GM21723 (cell line): ENCODE data around the gene OSM.

Experiments used
- ATAC-seq: cut with Tn5 transposase; IDR thresholded peaks from one replicate; pipeline ENCODE4 v1.9.1; 2021; ENCODE audit warnings: mild to moderate bottlenecking, moderate library complexity; ENCODE audit not compliant: unreplicated experiment

Gene OSM

DNA sequence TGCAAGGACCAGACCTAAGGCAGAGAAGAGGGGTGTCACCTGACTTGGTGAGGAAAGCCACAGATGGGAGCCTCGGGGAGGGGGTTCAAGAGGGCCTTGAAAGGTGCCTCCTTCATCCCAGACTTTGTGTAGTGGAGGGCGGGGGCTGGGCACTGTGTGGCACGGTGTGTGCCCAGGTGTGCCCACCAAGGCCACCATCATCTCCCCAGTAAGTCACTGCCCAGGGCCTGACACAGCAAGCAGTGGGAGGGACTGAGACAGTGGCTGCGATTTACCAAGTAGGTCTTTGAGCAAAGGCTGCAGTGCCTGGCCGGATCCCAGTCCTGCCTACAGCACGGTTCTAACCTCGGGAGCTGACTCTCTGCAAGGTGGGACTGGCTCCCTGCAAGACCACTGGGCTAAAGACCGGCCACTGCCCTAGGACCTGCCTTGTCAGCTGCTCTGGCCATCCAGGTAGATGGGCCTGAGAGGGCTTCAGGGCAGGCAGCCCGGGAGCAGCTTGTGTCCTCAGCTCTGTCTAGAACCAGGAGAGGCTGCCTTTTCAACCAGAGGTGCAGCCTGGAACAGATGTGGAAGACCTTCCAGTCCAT is 1.4 kb downstream of the OSM start:
- ATAC-seq: no peak

DNA sequence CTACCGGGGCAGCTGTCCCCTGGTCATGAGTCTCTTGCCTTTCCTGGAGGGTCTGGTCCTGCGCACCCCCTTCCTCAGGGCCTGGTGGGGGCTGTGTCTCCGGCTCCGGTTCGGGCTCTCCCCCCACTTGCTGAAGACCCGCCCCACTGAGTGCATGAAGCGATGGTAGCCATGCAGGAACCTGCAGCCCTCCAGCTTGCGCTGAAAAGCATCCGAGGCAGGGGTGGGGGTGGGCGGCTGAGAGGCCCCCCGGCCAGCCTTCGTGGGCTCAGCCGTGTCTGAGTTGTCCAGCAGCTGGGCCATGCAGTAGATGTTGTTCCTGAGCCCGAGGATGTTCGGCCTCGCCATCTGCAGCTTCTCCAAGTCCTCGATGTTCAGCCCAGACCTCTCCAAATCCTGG is 2.8 kb downstream of the OSM start:
- ATAC-seq: no peak

DNA sequence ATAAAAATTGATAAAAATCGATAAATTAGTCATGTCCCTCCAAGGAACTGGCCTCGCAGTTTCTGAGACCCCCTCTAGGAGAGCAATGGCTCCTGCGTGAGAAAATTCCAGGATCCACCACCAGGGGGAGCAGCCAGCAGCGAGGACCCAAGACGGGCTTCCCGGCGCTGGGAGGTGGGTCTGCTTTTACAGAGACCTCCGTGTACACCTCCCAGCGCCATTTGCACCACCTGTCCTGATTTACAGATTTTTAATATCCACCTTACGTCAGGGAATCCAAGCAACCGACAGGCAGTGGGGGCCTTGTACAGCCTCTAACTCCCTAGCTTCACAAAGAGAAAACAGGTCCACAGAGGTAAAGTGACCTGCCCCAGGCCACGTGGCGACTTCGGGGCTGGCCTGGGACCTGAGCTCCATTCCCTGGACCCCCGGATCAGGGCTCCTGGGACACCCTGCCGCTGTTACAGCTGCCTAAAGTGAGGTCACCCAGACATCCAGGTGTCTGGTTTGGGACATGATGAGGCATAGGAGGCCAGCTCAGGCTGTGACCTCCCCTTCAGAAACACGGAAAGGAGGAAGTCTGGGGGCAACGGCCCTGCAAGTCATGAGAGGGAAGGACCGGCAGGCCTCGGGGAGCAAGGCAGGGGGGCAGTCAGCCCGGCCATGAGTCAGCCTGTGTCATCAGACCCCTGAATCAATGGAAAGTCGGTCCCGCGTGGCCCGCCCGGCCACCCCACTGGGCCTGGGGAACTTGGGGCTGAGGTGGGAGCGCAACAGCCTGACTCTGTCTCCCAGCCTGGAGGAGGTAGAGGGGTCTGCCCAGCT is 3.5 kb downstream of the OSM start:
- ATAC-seq: no peak

DNA sequence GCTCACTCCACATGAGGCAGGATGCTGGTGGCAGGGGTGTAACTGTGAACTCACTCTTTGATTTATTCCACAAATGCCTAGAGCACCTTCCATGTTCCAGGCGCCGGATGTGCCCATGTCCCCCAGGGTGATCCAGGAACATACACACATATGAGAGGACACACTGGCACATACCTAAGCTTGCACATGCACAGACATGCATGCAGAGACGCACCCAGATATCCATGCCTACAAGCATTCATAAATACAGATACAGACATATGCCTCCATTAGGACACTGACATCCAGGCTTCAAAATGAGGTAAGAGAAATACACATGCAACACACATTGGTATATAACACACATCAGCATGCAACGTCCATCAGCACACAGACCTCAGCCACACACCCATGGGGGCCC is 4.5 kb downstream of the OSM start:
- ATAC-seq: no peak

DNA sequence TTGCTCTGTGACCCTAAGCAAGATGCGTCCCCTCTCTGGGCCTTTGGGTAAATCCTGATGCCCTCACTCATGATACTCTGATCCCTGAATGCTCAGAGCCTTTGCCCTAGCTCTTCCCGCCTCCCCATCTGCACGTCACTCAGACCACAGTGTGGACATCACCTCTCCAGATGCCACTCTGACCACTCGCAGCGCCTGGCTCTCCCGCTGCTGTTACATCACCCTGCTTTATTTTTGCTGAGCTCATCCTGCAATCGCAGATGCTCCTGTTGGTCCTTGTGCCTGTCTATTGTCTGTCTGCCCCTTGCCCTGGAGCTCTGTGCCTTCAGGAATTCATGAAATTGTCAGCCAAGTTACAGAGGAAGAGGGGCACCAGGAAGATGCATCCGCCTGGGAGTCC is 5.5 kb downstream of the OSM start:
- no peak for ATAC-seq

DNA sequence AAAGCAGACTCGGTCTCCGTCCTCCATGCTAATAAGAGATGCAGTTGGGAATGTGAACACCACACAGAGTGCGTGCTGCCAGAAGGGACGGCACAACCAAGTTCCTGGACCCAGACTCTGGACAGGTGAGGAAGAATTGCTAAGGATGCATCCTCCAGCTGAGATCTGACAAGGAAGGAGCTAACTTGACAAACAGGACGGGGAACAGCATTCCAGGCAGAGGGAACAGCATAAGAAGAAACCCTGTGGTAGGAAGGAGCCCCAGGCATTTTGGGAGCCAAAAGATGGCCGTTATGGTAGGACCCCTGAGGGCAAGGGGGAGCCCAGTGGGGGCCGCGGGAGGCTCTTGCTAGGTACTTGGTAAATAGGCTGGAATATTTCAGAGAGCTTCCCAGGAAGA is 6.0 kb downstream of the OSM start:
- ATAC-seq: no peak

DNA sequence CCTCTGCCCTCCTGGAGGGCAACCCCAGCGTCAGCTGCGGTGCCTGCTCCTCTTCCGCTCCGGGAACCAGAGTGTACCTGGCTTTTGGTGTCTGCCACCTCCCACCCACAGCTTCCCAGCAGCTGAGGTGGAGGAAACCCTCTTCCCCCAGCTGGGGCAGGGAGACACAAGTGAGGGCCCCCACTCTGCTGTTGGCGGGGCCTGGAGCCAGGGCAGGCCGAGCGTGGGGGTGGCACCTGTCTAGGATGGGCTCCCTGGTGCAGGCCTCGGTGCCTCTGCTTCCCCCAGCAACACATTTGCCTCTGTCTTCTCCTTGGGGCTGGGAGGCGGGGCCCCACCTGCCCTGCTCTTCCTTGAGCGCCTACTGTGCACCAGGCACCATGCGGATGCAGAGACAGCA is 6.4 kb downstream of the OSM start:
- ATAC-seq: no peak

DNA sequence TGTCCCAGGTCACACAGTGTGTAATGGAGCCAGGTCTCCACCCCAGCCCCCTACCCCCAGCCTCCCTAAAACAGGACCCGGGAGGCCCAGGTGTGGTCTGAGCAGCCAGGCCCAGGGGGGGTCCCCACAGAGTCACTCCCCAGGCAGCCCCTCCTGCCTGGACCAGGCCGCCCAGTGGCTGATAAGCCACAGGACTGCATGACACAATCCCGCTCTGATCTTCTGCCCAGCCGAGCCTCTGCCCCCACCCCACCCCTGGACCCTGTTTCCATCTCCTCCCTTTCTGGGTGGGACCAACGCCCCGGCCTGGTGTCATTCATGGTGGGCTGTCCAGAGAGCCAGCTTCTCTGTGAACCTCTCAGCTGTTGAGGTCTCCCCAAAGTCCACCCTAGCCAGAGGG is 12.3 kb downstream of the OSM start:
- no peak for ATAC-seq

DNA sequence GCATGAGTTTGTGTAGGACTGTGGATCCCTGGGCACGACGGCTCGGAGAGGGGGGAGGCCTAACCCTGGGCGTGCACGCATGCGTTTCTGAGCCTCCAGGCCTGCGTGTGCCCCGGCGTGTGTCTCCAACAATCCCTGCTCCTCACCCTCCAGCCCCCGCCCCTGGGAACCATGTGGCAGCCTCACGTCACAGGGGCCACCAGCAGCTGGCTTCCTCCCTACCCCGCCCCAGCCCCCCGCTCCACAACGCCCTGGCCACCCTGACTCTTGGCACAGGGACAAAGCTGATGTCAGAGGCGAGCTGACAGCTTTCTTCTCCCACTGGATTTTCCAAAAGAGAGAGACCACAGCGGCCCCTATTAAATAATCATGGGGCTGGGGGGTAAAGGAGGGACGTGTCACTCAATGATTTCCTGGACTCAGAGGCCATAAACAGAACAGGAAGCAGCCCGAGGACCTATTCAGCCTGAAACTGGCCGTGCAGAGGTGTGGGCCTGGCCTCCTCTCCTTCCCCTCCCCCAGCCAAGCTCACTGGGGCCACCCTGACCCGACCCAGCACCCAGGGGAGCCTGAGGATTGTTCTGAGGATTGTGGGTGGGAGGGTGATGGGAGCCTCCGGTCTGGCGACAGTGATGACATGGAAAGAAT is 13.3 kb downstream of the OSM start:
- no peak for ATAC-seq

DNA sequence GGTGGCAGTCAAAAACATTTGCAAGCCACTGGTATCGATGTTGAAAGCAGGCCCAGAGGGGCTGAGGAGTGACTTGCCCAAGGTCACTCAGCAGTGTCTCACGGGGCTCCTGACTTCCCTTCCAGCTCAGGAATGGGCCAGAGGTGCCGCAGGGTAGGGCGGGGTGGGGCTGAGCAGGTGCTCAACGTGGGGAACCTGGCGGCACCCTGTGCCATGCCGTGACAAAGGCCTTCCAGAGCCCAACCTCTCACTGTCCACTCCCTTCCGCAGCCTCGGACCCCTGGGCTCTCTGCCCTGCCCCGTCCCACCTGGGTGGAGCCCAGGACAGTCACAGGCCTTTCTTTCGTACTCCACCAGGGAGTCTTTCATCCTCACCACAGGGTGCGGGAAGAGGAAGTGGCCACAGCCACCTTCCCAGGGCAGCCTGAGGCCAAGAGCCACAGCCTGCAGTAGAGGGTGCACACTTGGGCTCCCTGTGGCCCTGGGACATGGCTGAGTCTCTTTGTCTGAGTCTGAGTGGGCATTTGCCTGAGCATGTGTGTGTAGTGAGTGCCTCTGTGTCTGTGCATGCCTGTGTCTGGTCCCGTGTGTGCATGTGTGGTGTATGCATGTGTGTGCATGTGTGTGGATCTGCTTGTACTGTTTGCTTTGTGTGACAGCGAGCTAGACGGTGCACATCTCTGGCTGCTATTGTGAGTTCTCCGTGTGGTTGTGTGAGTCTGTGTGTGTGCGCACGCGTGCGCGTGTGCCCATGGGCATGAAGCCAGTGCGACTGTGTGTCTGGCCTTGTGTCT is 14.0 kb downstream of the OSM start:
- no peak for ATAC-seq

DNA sequence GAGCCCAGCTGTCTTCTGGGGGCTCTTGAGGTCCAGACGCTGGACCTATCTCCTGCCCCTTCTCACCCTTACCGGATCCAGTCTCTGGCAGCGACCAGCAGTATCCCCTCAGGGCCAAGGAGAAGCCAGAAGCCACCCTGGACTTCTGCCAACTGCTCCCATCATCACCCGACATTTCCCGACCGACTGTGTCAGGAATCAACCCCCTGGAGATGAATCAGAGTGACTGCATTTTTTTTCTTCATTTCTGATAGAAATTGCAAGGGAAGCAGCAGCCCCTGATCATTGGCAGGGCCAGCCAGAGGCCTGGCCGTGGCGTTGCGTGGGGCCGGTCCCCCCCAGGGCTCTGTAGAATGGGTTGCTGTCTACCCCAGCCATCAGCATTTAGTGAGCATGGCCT is 14.9 kb downstream of the OSM start:
- ATAC-seq: no peak

DNA sequence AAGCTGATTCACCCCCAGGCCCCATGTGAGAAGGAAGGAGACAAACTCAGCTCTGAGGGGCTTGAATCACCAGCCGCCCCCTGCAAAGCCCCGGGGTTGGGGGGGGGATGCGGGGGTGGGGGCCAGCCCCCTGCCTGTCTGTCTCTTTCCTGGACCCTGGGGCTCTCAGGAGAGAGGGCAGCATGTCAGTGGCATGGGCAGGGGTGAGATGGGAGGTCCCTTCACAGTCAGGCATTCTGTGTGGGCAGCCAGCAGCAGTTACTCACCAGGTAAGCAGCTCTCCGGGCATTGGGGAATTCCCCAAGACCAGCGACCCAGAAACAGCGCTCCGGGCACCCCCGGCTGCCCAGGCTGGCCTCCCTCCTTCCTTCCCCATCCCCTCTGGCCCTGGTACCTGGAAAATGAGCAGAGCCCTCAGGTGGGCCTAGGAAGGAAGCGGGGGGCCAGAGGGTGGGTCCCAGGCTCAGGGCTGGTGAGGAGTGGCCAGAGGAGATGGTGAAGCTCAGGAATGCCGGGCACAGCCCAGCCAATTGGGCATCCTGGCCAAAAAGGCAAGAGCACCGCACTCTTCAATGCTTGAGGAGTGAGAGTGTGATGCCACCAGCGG is 15.9 kb downstream of the OSM start:
- no peak for ATAC-seq

DNA sequence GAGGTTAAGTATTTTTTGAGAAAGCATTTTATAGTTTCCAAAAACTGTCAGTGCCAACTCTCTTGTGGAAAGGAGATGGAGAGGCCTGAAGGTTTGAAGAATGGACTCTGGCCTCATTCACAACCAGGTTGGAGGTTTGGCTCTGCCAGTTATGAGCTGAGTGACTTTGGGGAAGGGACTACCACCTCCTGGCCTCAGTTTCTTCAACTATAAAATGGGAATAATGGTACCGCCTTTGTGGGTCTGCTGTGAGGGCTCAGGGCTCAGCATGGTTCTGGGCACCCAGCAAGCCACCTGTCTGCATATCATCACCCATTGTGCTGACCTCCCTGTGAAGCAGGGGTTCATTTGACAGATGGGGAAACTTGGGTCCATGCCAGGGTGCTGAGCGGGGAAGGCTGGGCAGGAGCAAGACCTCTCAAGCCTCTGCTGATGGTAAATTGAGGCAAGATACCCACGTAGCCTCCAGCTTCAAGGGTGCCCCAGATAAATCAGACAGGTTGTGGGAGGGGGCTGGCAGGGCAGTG is 16.5 kb downstream of the OSM start:
- no peak for ATAC-seq

DNA sequence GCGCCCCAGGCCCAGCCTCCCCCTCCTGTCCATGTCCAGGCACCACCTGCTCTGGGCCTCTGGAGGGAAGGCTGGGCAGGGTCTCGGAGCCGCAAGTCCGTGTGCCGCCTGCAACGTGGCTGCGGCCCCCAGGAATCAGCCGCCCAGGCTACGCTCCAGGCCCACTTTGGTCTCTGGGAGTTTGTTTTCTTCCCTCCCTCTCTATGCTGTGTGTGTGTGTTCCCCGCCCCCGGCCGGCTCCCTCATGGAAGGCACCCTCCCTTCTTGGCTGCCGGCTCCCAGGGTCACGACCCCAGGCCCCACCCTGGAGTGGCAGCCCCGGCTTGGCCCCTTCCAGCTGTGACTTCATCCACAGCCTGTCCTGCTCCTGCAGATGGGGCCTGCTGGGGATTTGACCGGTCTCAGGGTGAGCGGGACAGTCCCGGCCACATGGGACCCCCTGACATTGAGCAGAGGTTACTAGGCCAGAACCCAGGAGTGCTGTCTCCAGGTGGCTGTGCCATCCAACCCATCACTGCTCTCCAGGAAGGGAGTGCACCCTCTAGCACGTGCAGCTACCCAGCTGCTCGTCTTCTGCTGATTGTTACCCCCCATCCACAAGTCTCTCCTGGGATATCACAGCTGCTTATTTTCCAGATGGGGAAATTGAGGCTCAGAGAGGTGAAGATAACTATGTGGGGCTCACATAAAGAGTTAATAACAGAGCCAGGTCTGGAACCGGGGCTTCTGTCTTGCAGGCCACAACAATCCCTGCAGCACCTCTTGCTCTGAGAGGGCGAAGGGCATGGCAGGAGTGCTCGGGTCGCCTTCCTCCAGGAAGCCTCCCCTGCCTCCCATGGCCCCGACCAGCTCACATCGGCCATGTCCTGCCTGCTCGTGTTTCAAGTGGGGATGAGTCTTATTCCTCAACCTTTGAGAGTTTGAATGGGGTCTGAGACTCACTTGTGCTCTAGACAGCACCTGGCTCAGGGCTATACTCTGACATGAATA is 17.3 kb downstream of the OSM start:
- ATAC-seq: no peak

DNA sequence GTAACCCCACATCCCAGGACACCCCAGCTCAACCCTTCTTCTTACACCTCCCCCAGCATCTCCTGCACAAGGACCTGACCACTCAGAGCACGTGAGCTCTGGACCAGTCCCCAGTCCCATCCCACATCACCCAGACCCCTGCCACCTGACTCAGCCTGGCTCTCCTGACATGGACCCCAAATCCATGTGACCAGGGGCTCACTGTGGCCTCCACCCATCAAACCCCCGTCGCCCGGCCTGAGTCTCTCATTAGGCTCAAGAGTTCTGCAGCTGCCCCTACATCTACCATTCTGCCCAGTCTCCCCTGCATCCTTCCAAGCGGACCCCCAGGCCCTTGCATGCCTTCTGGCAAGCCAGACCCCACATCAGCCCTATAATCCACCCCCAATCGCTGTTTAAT is 18.2 kb downstream of the OSM start:
- no peak for ATAC-seq

DNA sequence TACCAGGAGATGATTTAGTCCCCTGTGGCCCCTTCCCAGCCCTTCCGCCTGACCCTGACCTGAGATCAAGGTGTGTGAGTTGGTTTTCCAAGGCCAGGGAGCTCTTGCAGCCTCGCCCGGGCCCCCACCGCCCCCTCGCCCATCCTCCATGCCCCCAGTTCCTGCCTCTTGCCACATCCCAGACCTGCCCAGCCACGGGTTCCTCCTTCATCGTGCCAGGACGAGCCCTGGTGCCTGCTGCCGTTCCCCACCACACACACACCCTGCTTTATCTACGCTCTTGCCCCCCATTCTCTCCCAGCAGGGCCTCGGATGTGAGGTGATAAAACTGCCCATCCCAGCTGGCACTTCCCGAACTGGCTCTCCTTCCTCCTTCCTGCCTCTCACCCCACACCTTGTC is 18.7 kb downstream of the OSM start:
- ATAC-seq: no peak

DNA sequence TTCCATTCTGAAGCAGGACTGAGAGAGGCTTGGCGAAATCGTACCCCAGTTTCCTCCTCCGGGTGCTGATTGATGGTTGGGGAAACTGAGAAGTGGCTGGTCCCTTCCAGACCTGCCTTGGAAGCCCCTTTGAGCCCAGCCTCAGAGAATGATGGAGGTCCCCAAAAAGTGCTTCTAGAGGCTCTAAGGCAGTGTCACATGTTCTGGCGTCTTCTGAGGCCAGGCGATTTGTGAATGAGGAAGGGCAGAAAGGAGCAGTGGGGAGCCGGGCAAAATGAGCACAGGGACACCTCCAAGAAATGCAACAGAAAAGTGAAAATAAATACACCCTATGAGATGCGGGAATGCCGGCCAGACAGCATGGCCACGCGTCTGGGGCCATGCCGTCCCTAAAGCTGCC is 19.1 kb downstream of the OSM start:
- no peak for ATAC-seq

DNA sequence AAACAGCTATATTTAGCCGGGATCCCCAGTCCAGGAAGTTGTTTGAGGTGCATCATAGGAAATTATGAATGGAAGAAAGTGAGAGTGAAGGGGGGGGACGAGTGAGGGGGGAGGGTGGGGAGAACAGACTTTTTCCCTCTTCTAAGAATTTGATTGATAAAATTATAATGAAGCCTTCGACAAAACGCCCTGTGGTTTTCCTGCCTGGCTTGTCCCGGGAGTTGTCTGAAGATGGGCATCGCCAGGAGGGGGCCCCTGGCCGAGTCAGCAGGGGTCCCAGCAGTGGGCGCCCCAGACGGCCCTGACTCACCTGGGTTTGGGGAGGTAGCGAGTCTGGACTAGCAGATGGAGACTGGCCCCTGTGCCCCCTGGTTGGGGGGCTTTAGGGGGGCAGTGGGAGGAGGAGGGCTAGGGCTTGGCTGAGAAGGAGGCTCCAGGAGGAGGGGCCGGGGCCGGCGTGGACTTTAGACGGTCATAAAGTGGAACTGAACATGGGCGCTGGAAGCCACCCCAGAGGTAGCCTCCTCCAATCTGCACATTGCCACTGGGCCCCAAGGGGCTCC is 19.8 kb downstream of the OSM start:
- ATAC-seq: no peak
